ENCODE results near the gene SLC35E3.

- TF ChIP-seq CTCF (IDR thresholded peaks at IDR 0.05) (no peak), POLR2A (IDR thresholded peaks at IDR 0.05) (no peak)
Observed at GRCh38 chr12:68793975-68794652, 48.1 kb downstream of the SLC35E3 start.
